Globus pallidus (tissue), 1 donor: Measurements from ENCODE around the gene PHF3.
A peak's percentile ranks its signal among the peaks of the same experiment; 100 is the strongest.

Source experiments
- DNase-seq: peaks from one replicate; pipeline ENCODE4 v3.0.0-alpha.2; 2015; ENCODE audit warnings: low spot score

PHF3 gene

GRCh38 chr6:63649847-63650265 is 14.3 kb downstream of the PHF3 start:
- DNase-seq, result no peak

GRCh38 chr6:63652980-63653379 is 17.4 kb downstream of the PHF3 start:
- no peak for DNase-seq

GRCh38 chr6:63660757-63661156 is 25.2 kb downstream of the PHF3 start:
- DNase-seq, result peak; percentile 34

GRCh38 chr6:63661769-63662168 is 26.2 kb downstream of the PHF3 start:
- no peak for DNase-seq

GRCh38 chr6:63663147-63663955 is 27.7 kb downstream of the PHF3 start:
- no peak for DNase-seq

DNA sequence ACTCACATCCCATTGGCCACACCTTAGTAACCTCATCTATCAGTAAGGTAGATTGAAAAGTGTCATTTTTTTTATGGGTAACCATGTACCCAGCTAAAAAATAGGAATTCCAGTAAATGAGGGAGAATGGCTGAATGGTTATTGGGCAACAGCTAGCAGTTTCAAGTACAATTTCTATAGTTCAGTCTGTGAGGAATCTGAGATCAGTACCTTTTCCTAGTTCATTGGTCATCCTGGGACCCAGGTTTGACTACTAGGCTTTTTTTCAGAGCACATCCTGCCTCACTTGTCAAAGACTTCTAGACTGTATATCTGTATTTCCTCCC is 28.3 kb downstream of the PHF3 start:
- DNase-seq, result no peak

GRCh38 chr6:63671098-63671754 is 35.6 kb downstream of the PHF3 start:
- DNase-seq, result no peak

- no peak for DNase-seq
Observed at GRCh38 chr6:63672582-63673129, 37.1 kb downstream of the PHF3 start.

DNA sequence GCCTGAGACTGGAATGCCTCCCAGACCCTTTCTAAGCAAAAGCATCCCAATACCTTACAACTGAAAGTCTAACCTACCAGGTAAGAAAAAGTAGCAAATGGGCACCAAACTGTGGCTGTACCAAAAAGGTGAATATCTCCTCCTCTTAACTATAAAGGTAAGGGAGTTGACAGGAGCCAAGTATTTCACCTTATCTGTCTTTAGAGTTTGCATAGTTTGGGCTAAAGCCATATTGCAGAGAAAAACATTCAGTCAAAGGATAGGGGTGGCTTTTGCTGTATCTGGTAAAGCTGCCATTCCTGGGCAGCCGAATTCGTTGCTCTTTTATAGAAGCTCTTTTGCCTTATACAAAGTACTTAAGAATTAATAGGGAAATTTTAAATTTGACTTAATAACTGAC is 38.1 kb downstream of the PHF3 start:
- DNase-seq, result no peak

- no peak for DNase-seq
Observed at GRCh38 chr6:63674635-63675034, 39.0 kb downstream of the PHF3 start.

- no peak for DNase-seq
Observed at GRCh38 chr6:63675138-63675537, 39.5 kb downstream of the PHF3 start.

GRCh38 chr6:63676412-63677114 is 41.0 kb downstream of the PHF3 start:
- DNase-seq, result no peak

GRCh38 chr6:63677282-63677681 is 41.7 kb downstream of the PHF3 start:
- DNase-seq, result no peak

GRCh38 chr6:63683071-63683603 is 47.5 kb downstream of the PHF3 start:
- DNase-seq, result no peak

- DNase-seq, result peak; percentile 16
Observed at GRCh38 chr6:63685446-63686379, 50.1 kb downstream of the PHF3 start.

DNA sequence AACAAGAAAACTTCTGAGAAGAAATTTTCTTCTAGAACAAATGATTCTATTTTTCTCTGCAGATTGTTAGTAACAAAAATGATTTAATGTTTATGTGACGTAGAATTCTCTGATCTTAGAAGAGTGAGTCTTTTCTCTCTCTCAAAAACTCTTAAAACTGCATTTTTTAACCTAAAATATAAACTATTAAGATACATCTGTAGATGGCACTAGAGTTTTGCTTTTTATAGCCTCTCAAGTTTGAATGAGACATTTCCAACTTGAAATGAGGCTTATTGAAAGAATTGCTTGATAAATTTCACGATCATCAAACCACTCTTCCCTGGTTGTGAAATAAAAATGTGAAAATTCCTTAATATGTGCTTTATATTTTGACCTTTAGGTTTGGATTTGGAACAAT is 53.8 kb downstream of the PHF3 start:
- peak; percentile 20 for DNase-seq

- DNase-seq, result no peak
Observed at GRCh38 chr6:63690221-63690620, 54.6 kb downstream of the PHF3 start.

GRCh38 chr6:63705707-63706106 is 70.1 kb downstream of the PHF3 start:
- no peak for DNase-seq

GRCh38 chr6:63706630-63707029 is 71.0 kb downstream of the PHF3 start:
- no peak for DNase-seq

GRCh38 chr6:63708631-63709030 is 73.0 kb downstream of the PHF3 start:
- no peak for DNase-seq

DNA sequence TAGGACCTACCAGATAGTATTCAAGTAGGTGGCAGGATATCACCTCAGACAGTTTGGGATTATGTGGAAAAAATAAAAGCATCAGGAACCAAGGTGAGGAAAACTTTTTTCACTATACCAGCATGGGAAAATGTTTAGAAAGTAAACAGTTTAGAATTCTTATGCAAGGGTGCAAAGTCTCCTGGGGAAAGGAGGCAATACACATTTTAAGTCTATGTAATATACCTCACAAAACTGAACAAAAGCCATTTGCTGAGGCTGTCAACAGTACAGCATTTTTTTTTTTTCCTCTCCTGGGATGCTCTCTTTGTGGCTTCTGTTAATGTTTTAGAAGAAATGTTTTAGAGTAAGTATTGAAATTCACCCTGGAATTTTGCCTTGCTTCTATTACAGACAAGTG is 73.5 kb downstream of the PHF3 start:
- no peak for DNase-seq
